ENCODE data around the gene SLC7A11. TPM values are rescaled to one million over a fixed set of nuclear protein-coding genes. Genes with fewer than 3 reads are reported as not detected.

The SLC7A11 gene
- total and polyA plus RNA-seq, 3 experiments from 2014 or later = 0.77 to 1.5 TPM; not detected in 1

DNA sequence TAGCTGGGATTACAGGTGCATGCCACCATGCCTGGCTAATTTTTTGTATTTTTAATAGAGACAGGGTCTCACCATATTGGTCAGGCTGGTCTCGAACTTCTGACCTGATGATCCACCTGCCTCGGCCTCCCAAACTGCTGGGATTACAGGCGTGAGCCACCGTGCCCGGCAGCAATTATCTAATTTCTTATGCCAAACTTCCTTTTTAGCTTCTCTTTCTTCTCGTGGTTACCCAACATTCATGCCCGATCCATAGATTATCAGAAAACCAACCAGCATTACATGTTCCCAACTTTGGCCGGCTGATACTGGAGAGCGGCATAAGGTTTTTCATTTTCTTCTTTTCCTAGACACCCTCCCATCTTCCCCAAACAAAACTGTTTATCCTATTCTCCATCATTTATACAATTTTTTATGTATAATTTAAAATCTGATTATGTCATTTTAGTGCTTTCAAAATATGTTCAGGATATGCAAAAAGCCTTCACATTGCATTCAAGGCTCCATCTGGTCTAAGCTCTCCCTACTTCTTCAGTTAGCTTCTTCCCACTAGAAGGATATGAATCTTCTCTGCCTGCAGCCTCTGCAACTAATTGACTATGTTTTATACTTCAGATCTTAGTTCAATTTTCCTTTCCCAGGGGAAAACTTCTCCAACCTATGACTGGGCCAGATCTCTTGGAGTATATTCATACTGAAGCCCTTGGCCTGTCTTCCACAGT lies 8.7 kb downstream of the SLC7A11 start:
- Histone ChIP-seq H3K9me3 (ENCODE audit: low read length) (no peaks in the 10 kb centered on the region), H3K4me3 (ENCODE audit: low read length) (no peak overlapping the region), H3K27ac (ENCODE audit: low read depth, low read length) (no peak overlapping the region), H3K4me1 (ENCODE audit: insufficient read depth, low read length) (no peaks in the 10 kb centered on the region), H3K27me3 (ENCODE audit: insufficient read depth, low read length, poor library complexity, severe bottlenecking) (no peaks in the 10 kb centered on the region), H3K36me3 (ENCODE audit: insufficient read depth, low read length) (no peaks in the 10 kb centered on the region)
- Mint-ChIP-seq H3K4me3 (no peak overlapping the region), H3K9me3 (peaks cover 0 to 4% (median 0%) of the 10 kb centered on the region in 5 donors), H3K27ac (no peak overlapping the region), H3K4me1 (no peaks in the 10 kb centered on the region), H3K36me3 (no peaks in the 10 kb centered on the region), H3K27me3 (no peaks in the 10 kb centered on the region)
- ChIA-PET CTCF (no interaction called here), POLR2A (no interaction called here)
- no peak for DNase-seq

DNA sequence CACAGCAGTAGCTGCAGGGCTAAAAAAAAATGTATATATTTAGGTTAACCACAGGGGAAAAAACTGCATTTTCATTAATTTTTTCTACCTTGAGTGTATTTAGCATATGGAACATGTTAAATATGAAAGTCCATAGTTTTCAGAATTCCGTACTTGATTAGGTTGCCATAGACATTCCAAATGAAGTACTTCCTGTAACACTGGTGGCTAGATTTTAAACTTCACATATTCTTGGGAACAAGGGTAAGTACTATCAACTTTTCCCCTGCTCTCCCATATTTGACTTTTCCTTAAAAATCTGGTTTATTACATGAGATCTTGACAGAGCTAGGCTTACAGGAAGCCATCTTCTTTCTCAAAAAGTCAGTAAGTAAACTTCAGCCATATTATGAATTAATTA lies 9.8 kb downstream of the SLC7A11 start:
- DNase-seq = no peak
- Mint-ChIP-seq H3K4me1 (no peaks in the 10 kb centered on the region), H3K4me3 (no peak overlapping the region), H3K36me3 (no peaks in the 10 kb centered on the region), H3K27ac (no peak overlapping the region), H3K9me3 (peaks cover 0 to 4% (median 0%) of the 10 kb centered on the region in 5 donors), H3K27me3 (no peaks in the 10 kb centered on the region)
- Histone ChIP-seq H3K4me1 (ENCODE audit: insufficient read depth, low read length) (no peaks in the 10 kb centered on the region), H3K4me3 (ENCODE audit: low read length) (no peak overlapping the region), H3K36me3 (ENCODE audit: insufficient read depth, low read length) (no peaks in the 10 kb centered on the region), H3K27ac (ENCODE audit: low read depth, low read length) (no peak overlapping the region), H3K9me3 (ENCODE audit: low read length) (no peaks in the 10 kb centered on the region), H3K27me3 (ENCODE audit: insufficient read depth, low read length, poor library complexity, severe bottlenecking) (no peaks in the 10 kb centered on the region)
- ChIA-PET POLR2A (no interaction called here), CTCF (no interaction called here)

DNA sequence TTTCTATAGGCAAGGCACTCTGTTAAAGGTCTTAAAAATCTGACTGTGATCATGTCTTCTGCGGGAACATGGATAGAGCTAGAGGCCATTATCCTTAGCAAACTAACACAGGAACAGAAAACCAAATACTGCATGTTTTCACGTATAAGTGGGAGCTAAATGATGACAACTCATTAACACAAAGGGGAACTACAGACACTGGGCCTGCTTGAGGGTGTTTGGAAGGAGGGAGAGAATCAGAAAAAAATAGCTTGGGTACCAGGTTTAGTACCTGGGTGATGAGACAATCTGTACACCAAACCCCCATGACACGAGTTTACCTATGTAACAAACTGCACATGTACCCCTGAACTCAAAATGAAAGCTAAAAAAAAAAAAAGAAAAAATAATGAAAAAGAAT lies 12.1 kb downstream of the SLC7A11 start:
- ChIA-PET CTCF (no interaction called here), POLR2A (no interaction called here)
- no peaks in the 10 kb centered on the region for H3K9me3 ChIP-seq (ENCODE audit: low read length)
- no peak overlapping the region for H3K27ac Mint-ChIP-seq
- no peak overlapping the region for H3K4me3 Mint-ChIP-seq
- H3K36me3 Mint-ChIP-seq = no peaks in the 10 kb centered on the region
- H3K27me3 Mint-ChIP-seq = no peaks in the 10 kb centered on the region
- no peak overlapping the region for H3K27ac ChIP-seq (ENCODE audit: low read depth, low read length)
- no peaks in the 10 kb centered on the region for H3K27me3 ChIP-seq (ENCODE audit: insufficient read depth, low read length, poor library complexity, severe bottlenecking)
- DNase-seq = no peak
- H3K9me3 Mint-ChIP-seq = no peaks in the 10 kb centered on the region
- no peaks in the 10 kb centered on the region for H3K4me1 Mint-ChIP-seq
- no peak overlapping the region for H3K4me3 ChIP-seq (ENCODE audit: low read length)
- no peaks in the 10 kb centered on the region for H3K36me3 ChIP-seq (ENCODE audit: insufficient read depth, low read length)
- H3K4me1 ChIP-seq (ENCODE audit: insufficient read depth, low read length) = no peaks in the 10 kb centered on the region

DNA sequence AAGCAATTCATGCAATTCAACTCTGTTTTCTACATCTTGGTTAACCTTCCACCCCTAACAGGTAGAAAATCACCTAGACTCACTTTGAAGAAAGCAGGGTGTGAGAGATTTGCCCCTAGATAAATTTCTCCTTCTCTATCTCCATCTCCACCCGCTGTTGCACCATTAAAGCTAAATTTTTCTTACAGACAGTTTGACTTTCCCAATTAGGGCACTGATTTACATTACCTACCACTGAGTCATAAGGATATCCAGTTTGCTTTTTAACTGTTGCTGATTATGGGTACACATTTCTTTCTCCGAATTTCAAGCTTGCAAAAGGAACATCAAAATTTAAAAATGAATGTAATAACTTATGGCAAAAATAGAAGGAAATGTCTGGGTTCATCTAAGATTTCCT lies 13.0 kb downstream of the SLC7A11 start:
- H3K36me3 Mint-ChIP-seq = no peaks in the 10 kb centered on the region
- no peaks in the 10 kb centered on the region for H3K4me1 ChIP-seq (ENCODE audit: insufficient read depth, low read length)
- POLR2A ChIA-PET = no interaction called here
- no peaks in the 10 kb centered on the region for H3K36me3 ChIP-seq (ENCODE audit: insufficient read depth, low read length)
- H3K9me3 Mint-ChIP-seq = peaks cover 0 to 4% (median 0%) of the 10 kb centered on the region in 5 donors
- H3K4me3 Mint-ChIP-seq = no peak overlapping the region
- H3K9me3 ChIP-seq (ENCODE audit: low read length) = no peaks in the 10 kb centered on the region
- no peak overlapping the region for H3K27ac Mint-ChIP-seq
- CTCF ChIA-PET = no interaction called here
- DNase-seq = no peak
- H3K27me3 ChIP-seq (ENCODE audit: insufficient read depth, low read length, poor library complexity, severe bottlenecking) = no peaks in the 10 kb centered on the region
- no peak overlapping the region for H3K4me3 ChIP-seq (ENCODE audit: low read length)
- H3K27ac ChIP-seq (ENCODE audit: low read depth, low read length) = no peak overlapping the region
- no peaks in the 10 kb centered on the region for H3K27me3 Mint-ChIP-seq
- H3K4me1 Mint-ChIP-seq = no peaks in the 10 kb centered on the region

DNA sequence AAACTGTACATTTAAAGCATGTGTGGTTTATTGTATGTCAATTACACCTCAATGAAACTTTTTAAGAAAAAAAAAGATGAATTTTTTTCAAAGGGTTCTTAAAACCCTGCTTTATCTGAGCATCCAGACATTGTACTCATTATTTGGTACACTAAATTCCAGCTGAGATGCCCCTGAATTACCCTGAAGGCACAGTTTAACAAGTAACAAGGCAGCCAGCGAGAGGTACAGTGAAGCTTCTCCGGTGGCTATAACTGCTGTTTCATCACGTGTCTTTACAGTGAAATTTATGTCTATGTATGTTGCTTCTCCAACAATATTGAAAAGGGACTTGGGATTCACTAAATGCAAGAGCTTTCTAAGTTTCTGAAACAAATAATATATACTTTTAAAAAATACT lies 15.8 kb downstream of the SLC7A11 start:
- no peak overlapping the region for H3K27ac ChIP-seq (ENCODE audit: low read depth, low read length)
- no peak overlapping the region for H3K4me3 ChIP-seq (ENCODE audit: low read length)
- no peak for DNase-seq
- no peaks in the 10 kb centered on the region for H3K9me3 ChIP-seq (ENCODE audit: low read length)
- no peaks in the 10 kb centered on the region for H3K36me3 Mint-ChIP-seq
- no peaks in the 10 kb centered on the region for H3K27me3 Mint-ChIP-seq
- ChIA-PET POLR2A (no interaction called here), CTCF (no interaction called here)
- H3K27me3 ChIP-seq (ENCODE audit: insufficient read depth, low read length, poor library complexity, severe bottlenecking) = no peaks in the 10 kb centered on the region
- peaks cover 0 to 5% (median 0%) of the 10 kb centered on the region in 5 donors for H3K9me3 Mint-ChIP-seq
- no peak overlapping the region for H3K4me3 Mint-ChIP-seq
- H3K36me3 ChIP-seq (ENCODE audit: insufficient read depth, low read length) = no peaks in the 10 kb centered on the region
- H3K27ac Mint-ChIP-seq = no peak overlapping the region
- no peaks in the 10 kb centered on the region for H3K4me1 Mint-ChIP-seq
- H3K4me1 ChIP-seq (ENCODE audit: insufficient read depth, low read length) = no peaks in the 10 kb centered on the region

DNA sequence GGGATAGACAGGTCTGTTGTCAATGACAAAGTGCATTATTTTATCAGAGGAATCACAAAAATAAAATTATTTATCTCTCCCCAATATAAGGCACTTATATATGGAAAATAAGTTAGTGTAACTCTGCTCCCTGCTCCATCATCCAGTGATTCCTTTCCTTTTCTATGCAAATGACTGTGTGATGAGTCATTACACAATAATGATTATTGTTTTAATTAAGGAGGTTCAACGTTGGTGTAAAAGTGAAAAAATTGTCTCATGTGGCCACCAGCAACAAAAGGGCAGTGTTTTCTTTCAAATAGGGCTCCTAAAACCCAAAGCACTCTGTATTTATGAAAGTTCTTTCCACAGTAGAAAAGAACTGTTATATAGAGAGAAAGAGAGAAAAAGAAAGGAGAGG lies 16.7 kb downstream of the SLC7A11 start:
- H3K36me3 ChIP-seq (ENCODE audit: insufficient read depth, low read length) = no peaks in the 10 kb centered on the region
- H3K4me3 Mint-ChIP-seq = no peak overlapping the region

DNA sequence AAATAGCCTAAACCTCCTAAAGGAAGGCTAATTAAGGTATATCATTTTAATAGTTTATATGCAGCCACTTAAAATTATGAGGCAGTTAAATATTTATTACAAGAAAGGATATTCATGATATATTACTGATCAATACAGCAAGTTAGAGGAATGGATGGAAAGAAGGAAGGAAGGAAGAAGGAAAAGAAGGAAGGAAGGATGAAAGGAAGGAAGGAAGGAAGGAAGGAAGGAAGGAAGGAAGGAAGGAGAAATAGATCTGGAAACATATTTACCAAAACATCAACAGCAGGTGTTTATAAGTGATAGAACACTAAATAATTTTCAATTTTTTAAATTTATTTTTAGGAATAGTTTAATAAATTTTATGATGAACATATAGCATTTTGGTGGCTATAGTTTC lies 17.5 kb downstream of the SLC7A11 start:
- DNase-seq = no peak
- POLR2A ChIA-PET = no interaction called here
- H3K27ac Mint-ChIP-seq = no peak overlapping the region
- H3K9me3 Mint-ChIP-seq = peaks cover 0 to 5% (median 0%) of the 10 kb centered on the region in 5 donors
- Histone ChIP-seq H3K27me3 (ENCODE audit: insufficient read depth, low read length, poor library complexity, severe bottlenecking) (no peaks in the 10 kb centered on the region), H3K36me3 (ENCODE audit: insufficient read depth, low read length) (no peaks in the 10 kb centered on the region), H3K4me3 (ENCODE audit: low read length) (no peak overlapping the region), H3K4me1 (ENCODE audit: insufficient read depth, low read length) (no peaks in the 10 kb centered on the region), H3K9me3 (ENCODE audit: low read length) (no peaks in the 10 kb centered on the region), H3K27ac (ENCODE audit: low read depth, low read length) (no peak overlapping the region)
- H3K4me3 Mint-ChIP-seq = no peak overlapping the region
- H3K36me3 Mint-ChIP-seq = no peaks in the 10 kb centered on the region
- no peaks in the 10 kb centered on the region for H3K27me3 Mint-ChIP-seq
- CTCF ChIA-PET = no interaction called here
- no peaks in the 10 kb centered on the region for H3K4me1 Mint-ChIP-seq

More for the DNA sequence above, 16.7 kb downstream of the SLC7A11 start:
- H3K27me3 ChIP-seq (ENCODE audit: insufficient read depth, low read length, poor library complexity, severe bottlenecking) = no peaks in the 10 kb centered on the region
- H3K27ac Mint-ChIP-seq = no peak overlapping the region
- H3K4me1 Mint-ChIP-seq = no peaks in the 10 kb centered on the region
- no peaks in the 10 kb centered on the region for H3K4me1 ChIP-seq (ENCODE audit: insufficient read depth, low read length)
- ChIA-PET POLR2A (no interaction called here), CTCF (no interaction called here)
- no peak overlapping the region for H3K27ac ChIP-seq (ENCODE audit: low read depth, low read length)
- DNase-seq = no peak
- no peak overlapping the region for H3K4me3 ChIP-seq (ENCODE audit: low read length)
- H3K27me3 Mint-ChIP-seq = no peaks in the 10 kb centered on the region
- H3K9me3 ChIP-seq (ENCODE audit: low read length) = no peaks in the 10 kb centered on the region
- peaks cover 0 to 5% (median 0%) of the 10 kb centered on the region in 5 donors for H3K9me3 Mint-ChIP-seq
- no peaks in the 10 kb centered on the region for H3K36me3 Mint-ChIP-seq

DNA sequence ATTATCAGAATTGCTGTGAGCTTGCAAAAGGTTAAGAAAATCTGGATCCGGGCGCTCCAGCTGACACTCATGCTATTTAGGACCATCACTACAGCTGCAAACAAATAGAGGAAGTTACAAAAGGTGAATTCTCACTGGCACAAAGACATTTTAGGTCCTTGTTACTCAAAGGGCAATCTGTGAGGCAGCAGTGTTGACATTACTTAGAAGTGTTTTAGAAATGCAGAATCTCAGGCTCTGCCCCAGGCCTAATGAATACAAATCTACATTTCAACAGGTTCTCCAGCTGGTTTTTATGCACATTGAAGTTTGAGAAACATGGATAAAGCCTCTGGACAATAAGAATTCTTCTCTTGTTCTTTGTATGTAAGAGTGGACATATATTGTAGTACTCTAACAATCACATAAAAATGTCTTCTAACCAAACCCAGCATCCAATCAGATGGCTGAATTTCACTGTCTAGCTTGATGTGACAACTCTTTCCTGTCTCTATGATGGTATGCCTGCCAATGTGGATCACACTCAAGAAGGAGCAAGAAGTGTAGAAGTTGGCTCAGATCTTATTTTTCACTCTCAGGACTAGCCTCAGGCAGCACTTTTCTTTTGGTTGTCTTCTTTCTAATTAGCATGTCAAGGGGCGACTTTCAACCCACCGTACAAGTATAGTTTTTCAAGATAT lies 18.8 kb downstream of the SLC7A11 start:
- CTCF ChIA-PET = no interaction called here
- Histone ChIP-seq H3K27ac (ENCODE audit: low read depth, low read length) (no peak overlapping the region), H3K4me3 (ENCODE audit: low read length) (no peak overlapping the region), H3K27me3 (ENCODE audit: insufficient read depth, low read length, poor library complexity, severe bottlenecking) (no peaks in the 10 kb centered on the region), H3K36me3 (ENCODE audit: insufficient read depth, low read length) (no peaks in the 10 kb centered on the region), H3K9me3 (ENCODE audit: low read length) (no peaks in the 10 kb centered on the region), H3K4me1 (ENCODE audit: insufficient read depth, low read length) (no peaks in the 10 kb centered on the region)
- DNase-seq = no peak
- peaks cover 0 to 5% (median 0%) of the 10 kb centered on the region in 5 donors for H3K9me3 Mint-ChIP-seq
- no peaks in the 10 kb centered on the region for H3K27me3 Mint-ChIP-seq
- H3K27ac Mint-ChIP-seq = no peak overlapping the region
- POLR2A ChIA-PET = no interaction called here
- no peaks in the 10 kb centered on the region for H3K36me3 Mint-ChIP-seq
- H3K4me1 Mint-ChIP-seq = no peaks in the 10 kb centered on the region
- no peak overlapping the region for H3K4me3 Mint-ChIP-seq

Measured in CD8-positive, alpha-beta memory T cell (primary cell).